Hypothalamus (tissue), 51 donors: ENCODE data around the gene LRP2.
"Not testable (repeated sequence)": the region's sequence is repeated elsewhere in the genome, so short reads cannot be mapped to it uniquely, and the experiment has no call there.

Experiments used
- DNase-seq, 51 donors: peaks; one replicate each; lab custom pipeline; 2025; lab: John Stamatoyannopoulos, UW

The LRP2 gene

DNA sequence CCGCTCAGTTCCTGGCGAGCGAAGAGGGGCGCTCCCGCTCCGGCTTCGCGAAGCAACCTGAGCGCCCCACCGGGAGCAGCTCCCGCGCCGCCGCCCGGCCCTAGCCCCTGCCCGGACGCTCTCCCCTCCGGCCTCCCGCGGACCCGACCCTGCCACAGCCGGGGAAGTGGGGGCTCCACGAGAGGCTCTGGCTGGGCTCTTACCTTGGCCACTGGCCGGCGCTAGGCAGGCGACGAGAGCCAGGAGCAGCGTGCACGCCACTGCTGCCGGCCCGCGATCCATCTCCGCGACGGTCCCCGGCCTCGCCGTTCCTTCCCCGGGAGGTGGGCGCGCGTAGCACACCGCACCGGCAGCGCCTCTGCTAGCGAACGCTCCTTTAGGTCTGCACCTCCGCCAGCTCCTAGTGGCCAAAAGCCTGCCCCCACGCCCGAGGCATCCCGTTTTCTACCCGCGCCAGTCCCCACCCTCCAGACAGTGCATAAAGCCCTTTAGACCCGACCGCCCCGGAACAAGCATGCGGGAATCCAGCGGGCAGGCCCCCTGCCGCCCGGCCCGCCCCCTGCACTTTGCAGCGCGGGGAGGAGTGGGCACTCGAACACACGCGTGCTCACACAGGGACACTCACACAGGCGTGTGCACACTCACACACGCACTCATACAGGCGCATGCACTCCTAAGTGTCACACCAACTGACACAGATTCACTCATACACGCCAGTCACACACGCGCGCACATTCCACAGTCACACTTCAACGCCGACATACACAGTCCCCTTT is at the start of gene LRP2:
LRP2 (minus strand) TSS at position 417 of the 776 bp plus-strand sequence; CDS start at position 282, 135 bp downstream.
- DNase-seq = peak in 25 of 51 donors; percentile 5 to 56 (median 33)

DNA sequence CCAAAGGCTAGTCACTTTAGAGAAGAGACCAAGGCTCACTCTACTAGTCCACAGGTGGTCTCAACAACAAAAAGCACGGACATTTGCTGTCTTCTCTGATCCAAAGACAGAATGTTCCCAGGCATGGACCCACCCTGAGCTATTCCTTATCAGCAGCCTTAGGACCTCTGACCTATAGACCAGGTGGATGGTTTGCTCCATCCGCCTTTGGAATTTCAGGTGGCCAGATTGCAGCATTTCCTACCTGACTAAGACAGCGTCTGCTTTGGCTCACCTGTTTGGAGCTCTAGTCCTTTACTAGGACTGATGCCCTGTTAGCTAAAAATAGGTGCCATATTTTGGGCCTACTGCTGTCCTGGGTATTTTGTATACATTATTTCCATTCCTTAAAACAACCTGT is 44.6 kb upstream of the LRP2 start:
- no peak for DNase-seq

DNA sequence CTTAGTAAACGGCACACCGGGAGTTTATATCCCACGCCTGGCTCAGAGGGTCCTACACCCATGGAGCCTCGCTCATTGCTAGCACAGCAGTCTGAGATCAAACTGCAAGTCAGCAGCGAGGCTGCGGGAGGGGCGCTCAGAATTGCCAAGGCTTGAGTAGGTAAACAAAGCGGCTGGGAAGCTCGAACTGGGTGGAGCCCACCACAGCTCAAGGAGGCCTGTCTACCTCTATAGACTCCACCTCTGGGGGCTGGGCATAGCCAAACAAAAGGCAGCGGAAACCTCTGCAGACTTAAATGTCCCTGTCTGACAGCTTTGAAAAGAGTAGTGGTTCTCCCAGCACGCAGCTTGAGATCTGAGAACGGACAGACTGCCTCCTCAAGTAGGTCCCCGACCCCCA is 37.2 kb upstream of the LRP2 start:
- not testable (repeated sequence) for DNase-seq

DNA sequence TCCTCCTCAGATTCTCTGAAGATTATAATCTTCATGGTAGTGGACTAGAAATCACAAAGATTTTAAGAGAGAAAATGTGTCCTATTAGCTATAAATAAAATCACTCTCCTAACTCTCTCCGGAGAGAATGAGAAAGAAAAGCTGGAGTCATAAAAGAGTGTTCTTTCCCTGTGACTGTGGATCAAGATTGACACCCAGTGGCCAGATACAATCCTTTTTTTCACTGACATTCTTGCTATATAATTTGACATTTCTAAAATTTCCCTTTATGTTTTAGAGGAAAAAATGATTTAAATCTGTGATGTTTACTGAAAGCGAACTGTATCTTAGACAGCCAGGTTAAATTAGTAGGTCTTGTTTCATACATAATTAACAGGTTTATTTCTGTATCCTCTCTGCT is 35.4 kb upstream of the LRP2 start:
- peak in 2 of 51 donors; percentile 1 to 8 for DNase-seq

DNA sequence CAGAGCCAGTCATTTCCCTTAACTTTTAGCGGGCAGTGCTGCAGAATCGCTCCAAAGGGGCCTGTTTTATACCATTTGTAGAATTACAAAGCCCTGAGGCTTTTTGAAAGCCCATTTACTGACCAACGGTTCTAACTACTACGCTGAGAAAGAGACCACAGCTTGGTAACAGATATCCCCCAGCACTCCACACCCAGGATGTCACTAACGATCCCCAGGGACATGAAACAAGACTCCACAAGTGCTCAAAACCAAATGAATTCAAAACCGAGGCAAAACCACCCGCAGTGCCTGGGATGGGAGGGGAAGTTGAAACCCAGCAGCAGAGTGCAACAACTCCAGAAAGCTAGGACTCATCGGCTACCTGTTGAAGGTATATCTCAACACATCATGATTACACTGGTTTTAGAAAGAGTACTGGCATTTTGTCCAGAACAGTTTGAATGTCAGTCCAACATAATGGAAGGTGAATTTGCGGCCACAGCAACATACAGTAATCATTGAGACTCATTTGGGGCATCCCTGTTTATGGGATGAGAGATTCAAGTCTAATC is 33.6 kb upstream of the LRP2 start:
- DNase-seq = no peak

DNA sequence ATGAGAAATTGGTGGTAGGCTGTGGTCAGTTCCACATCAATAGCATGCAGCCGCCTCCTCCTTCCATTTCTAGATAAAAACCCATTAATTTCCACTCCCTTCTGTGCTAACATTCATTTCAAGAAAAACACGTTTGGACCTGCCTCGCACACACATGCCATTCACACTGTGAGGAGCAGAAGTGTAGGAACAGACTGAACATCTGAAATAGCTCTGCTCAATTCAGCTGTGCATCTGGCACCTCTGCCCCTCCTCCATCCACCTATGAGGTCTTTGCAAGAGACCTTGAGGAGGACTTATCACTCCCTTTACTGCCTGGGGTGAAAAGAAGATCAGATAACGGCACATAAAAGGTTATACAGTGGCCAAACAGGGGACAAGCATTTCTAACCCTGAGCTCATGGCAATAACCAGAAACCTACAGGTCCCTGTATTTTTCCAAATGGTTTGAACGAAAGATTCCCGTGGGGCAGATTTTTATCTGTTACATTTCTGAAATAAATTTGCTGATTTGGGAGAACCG is 30.8 kb upstream of the LRP2 start:
- no peak for DNase-seq

DNA sequence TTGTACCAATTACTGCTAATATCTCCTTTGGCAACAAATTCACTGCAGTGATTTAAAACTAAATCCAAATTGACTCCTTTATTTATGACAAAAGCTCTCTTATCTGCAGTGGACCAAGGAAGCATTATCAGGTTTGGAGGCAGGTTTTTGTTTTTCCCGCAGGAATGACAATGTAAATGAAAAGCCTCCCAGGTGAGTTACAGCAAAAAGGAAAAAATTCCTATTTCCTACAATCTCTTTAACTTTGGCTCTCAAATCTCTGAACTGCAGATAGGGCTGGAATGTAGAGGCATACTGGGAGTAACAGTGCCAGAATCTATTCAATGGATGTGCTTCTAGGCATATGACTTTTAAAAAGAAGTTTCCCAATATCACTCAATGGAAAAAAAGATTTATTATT is 28.9 kb upstream of the LRP2 start:
- DNase-seq = no peak

DNA sequence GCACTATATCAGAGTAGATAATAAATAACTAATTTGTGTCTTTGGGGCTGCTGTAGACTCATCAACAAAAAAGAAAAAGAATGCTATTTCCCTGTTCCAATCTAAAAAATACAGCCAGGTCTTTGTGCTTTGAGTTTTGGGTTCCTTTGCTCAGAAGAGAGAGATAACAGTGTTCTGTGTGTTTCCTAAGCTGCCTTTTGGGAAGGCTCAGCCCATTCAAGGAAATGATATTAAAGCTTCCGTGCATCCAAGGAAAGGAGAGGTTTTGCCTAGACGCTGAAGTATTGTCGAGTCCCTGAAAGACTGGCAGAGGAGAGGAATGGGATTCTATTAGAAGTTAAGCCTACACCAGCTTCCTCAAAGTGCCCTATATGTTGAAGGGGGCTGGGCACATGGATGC is 25.8 kb upstream of the LRP2 start:
- DNase-seq = no peak

DNA sequence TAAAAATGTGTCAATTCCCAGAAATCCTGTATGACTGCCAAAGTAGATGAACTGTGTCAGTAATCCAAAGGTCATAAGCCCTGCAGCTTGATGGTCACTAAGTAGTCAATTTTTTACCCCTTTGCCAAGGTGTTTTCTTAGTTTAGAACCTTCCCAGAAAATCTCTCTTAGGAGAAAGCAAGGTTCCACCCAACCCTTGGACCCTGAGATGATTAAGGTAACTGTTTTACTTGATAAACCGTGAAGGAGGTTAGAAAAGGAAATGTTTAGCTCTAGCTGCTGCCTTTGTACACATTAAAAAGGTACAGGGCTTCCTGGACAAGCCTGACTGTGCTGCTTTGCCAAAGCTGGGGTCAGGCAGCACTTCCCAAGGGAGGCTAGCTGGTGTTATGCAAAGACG is 24.4 kb upstream of the LRP2 start:
- no peak for DNase-seq

DNA sequence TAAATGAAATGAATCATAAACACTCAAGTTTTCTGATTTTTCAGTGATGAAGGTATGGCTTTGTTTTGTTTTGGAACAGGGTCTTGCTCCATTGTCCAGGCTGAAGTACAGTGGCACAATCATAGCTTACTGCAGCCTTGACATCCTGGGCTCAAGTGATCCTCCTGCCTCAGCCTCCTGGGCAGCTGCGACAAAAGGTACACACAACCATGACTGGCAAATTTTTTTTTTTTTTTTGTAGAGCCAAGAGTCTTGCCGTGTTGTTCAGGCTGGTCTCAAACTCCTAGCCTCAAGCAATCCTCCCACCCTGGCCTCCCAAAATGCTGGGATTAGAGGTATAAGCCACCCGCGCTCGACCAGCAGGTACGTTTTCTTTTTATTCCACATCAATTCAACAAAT is 22.5 kb upstream of the LRP2 start:
- no peak for DNase-seq

DNA sequence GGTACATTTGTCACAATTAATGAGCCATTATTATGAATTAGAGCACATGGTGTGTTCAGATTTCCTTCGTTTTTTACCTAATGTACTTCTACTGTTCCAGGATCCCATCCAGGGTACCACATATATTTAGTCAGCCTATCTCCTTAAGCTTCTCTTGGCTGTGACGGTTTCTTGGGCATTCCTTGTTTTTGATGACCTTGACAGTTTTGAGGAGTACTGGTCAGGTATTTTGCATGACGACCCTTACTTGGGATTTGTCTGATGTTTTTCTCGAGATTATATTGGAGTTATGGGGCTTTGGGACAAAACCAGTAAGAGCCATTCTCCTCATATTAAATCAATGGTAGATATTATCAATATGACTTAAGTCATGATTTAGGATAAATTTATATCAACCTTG is 10.2 kb upstream of the LRP2 start:
- DNase-seq = no peak

DNA sequence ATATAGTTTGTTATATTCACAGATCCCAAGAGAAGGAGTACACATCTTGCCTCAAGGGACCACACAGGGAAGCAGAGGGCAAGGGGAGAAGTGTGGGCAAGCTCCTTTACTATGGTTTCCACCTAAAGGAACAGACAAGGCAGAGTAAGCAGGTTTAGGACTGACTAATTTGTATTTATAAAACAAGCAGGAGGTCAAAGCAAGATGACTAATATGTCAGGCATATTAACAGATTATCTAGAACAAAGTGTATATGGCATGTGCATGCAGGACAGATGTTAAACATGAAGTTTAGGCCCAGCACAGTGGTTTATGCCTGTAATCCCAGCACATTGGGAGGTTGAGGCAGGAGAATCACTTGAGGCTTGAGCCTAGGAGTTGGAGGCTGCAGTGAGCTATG is 3.7 kb upstream of the LRP2 start:
- DNase-seq = no peak

DNA sequence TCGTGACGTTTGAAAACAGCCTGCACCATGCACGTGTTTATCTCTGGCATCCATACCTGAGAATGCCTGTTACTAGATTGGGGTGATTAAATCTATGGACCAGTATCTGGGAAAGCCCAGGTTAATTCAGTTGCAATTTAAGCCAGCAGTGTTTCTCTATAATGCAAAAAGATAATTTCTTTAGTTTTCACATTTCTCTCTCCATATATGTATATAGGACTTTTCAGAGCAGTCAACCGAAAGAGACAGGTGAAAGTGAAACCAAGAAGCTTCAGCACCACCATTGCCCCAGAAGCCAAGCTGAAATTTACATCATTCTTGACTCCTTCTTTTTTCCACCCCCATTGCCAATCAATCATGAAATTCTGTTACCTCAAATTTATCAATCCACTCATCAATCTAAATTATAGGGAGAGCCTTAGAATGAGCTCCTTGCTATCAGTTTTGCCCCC is 2.7 kb upstream of the LRP2 start:
- DNase-seq = no peak

DNA sequence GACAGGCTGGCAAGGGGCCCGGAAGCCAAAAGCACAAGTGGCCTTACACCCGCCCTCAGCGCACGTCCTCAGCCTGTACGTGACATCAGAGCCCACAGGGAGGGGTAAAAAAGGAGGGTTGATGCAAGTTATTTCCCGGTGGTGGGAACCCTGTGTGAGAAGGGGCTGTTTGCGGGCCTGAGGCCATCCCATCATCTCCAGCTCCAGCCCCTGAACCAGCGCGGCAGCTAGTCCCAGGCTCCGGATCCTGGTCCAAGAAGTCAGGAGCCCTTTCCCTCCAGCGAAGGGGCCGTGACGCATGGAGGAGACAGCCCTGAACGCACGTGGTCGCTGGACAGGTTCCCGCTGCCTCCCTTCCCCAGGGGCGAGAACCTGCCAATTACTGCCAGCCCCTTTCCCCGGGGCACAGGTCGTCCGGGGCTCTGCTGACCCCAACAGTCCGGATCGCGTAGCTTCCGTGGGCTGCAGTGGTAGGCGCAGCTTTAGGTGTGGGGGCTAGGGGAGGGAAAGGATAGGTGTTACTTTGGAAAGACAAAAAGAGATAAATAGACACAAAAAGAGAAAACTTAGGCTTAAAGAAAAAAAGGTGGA is 1.3 kb upstream of the LRP2 start:
- peak in 21 of 51 donors; percentile 10 to 73 (median 25) for DNase-seq

DNA sequence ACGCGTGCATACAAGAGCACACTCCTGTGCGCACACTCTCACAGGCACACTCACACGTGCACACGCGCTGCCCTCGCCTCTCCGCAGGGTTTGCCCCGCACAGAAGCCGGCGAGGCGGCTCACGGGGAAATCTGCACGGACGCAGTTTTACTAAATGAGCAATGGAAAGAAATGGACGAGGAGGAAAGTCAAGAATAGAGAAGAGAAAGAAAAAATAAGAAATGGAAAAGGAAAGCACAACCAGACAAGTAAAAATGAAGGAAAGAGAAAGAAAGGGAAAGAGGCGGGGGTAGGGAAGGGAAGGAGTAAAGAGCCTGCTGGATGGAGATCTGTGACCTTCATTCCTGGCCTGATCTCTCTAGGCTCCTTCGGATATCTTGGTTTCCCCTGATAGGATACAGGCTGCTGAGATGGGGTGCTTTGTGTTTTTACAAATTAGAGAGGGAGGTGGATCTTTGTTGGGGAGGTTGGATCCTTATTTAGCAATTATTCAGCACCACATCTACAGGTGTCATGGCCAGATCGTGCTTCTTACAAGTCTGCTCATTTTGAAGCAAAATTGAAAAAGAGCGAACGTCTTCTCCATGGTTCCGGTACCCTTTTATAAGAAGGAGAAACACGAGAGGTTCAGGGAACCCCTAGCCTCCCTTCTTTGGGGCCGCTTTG is 693 bp upstream of the LRP2 start:
- peak in 2 of 51 donors; percentile 53 to 56 for DNase-seq

DNA sequence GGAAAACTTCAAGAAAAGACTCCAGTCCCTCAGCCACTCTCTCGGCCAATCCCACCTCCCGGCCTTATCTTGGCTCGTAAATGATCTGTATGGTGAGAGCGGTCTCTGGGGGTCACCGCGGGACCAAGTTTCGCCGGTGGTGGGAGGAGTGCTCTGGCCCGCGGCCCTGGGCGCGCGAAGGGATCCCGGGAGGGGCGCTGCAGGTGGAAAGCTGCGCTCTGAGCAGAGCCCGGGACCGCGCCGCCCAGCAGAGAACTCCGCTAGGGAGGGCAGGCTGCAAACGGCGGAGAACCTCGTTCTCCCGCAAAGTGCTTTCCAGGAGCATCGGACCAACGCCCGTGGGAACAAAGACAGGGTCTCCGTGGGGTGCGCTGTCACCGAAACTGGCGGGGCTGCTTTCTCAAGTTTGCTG is 622 bp downstream of the LRP2 start:
- peak in 19 of 51 donors; percentile 2 to 51 (median 25) for DNase-seq

DNA sequence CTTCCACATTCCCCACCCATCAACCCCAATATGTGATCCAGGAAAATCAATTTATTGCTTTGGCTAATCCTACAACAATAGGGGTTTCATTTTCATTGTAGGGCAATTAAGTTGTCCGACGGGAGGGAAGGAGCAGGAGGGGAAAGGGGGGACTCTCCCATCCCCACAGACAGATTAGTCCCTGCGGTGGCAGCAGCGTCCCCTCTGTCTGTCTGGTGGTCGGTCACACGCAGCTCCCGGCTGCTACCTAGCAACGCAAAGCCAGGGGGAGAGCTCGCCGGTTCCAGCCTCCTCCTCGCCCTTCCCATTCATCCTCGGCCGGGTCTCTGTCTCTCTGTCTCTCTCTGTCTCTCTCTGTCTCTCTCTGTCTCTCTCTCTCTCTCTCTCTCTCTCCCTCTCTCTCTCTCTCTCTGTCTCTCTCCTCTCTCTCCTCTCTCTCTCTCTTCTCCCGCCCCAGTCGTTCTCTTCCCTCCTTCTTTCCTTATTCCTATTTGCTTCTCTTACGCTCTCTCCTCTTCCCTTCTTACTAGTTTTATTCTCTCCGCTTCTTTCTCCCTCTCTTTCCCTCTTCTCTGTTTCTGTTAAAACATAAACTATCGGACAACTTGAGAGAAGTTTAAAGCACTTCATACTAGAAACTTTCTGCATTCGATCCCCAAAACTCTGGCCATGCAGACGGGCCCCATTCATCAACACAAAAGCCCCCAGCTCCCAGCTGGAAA is 1.2 kb downstream of the LRP2 start:
- peak in 9 of 51 donors; percentile 1 to 30 (median 13) for DNase-seq

DNA sequence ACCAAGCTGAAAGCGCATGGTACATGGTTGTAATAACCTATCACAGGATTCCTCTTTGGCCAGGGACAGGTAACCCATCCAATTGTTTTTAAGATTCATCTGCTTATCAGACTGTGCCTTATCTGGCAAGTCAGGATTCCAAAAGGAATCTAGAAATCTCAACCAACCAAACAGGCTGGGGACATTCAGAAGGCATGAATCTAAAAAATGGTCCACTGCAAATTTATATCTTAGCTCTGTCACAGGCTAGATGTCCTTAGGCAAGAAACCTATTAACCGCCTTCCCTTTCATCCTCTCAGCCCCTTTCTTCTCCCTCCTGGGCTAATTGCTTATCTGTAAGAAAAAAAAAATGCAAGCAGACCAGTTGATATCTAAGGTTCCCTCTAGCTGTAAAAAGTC is 4.3 kb downstream of the LRP2 start:
- DNase-seq = no peak

DNA sequence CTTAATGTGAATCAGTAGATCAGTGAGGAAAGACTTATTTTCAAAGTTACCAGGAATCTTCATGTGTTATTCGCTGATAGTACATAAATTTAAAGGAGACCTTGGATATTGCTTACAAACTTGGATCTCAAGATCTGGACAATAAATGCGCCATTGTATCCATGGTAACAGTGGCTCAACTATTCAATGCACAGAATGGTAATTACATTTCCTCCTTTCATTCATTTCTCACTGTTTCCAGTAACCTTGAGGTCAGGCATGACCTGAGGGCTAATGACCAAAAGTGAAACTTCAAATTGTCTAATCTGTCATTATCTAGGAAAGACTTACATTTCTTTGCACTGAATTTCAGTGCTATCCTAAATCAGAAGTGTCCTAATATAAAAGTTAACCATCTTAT is 8.1 kb downstream of the LRP2 start:
- DNase-seq = no peak

DNA sequence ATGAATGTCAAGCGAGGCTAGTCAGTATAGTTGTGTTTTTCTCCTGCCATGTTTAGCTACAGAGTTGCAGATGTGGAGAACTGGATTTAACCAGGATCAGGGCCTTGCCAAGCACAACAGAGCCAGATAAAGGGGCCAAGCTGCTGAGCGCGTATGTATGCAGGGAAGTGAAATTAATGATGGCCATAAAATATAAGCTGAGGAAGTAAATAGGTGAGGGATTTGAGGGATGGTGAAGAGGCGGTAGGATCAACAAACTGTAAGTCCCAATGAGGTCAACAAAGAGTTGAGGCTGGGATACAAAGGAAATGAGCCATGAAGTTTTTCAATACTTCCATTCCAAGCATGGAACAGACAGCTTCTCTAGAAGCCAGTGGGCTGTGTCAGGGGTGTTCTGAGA is 10.6 kb downstream of the LRP2 start:
- DNase-seq = no peak

DNA sequence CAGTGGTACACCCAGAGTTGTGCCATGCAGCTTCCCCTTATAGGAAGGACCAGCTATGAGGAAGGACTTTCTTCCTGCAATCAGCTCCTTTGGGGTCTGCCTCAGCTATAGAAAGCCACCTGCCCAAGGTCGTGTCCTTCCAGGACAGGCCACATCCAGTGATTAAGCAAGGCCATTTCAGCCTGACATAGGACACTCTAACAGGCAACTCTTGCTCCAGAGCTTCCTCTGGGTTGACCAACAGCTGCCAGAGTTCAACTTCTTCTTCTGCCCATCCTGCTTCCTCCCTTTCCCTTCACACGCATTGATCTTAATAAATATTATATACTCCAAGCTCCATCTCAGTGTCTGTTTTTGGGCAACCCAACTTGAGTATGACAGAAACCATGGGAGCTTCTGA is 12.8 kb downstream of the LRP2 start:
- no peak for DNase-seq
